Neuronal stem cell (in vitro differentiated cells): Measurements from ENCODE around the gene SLC35G2.
"Not testable (repeated sequence)": the region's sequence is repeated elsewhere in the genome, so short reads cannot be mapped to it uniquely, and the experiment has no call there.

ENCODE experiments used
- DNase-seq: peaks from one replicate; pipeline ENCODE4 v3.0.0-alpha.2; 2013; ENCODE audit warnings: low spot score
- H2AFZ ChIP-seq: one replicate; pipeline ENCODE4 v1.6.1; 2013; ENCODE audit warnings: mild to moderate bottlenecking, low read length, inconsistent platforms
- H2AK5ac ChIP-seq: 2 replicates; pipeline ENCODE4 v1.6.1; 2013; ENCODE audit warnings: low read depth, mild to moderate bottlenecking, inconsistent platforms, low read length, moderate library complexity, mixed read lengths
- H2BK120ac ChIP-seq: 2 replicates; pipeline ENCODE4 v1.6.1; 2013; ENCODE audit warnings: low read depth, mild to moderate bottlenecking, inconsistent platforms, low read length, moderate library complexity, mixed read lengths
- H2BK12ac ChIP-seq: one replicate; pipeline ENCODE4 v1.6.1; 2013; ENCODE audit warnings: low read length, inconsistent platforms
- H2BK15ac ChIP-seq: 2 replicates; pipeline ENCODE4 v1.6.1; 2013; ENCODE audit warnings: mild to moderate bottlenecking, low read length, inconsistent platforms, mixed read lengths
- H2BK5ac ChIP-seq: one replicate; pipeline ENCODE4 v1.6.1; 2013; ENCODE audit warnings: inconsistent platforms, mild to moderate bottlenecking, low read length, moderate library complexity
- H3K14ac ChIP-seq: one replicate; pipeline ENCODE4 v1.6.1; 2013; ENCODE audit warnings: low read length, inconsistent platforms
- H3K18ac ChIP-seq: 2 replicates; pipeline ENCODE4 v1.6.1; 2013; ENCODE audit warnings: low read length, inconsistent platforms
- H3K23ac ChIP-seq: 2 replicates; pipeline ENCODE4 v1.6.1; 2013; ENCODE audit warnings: low read depth, mild to moderate bottlenecking, mixed read lengths, low read length, inconsistent platforms; ENCODE audit not compliant: poor library complexity
- H3K27ac ChIP-seq: replicated peaks from 3 replicates; pipeline ENCODE4 v1.5.1; 2013; ENCODE audit warnings: low read length, inconsistent platforms
- H3K27me3 ChIP-seq, 3 experiments: 2 replicates each; pipeline ENCODE4 v1.6.1; 2013; ENCODE audit warnings: low read length in 3 of 3, mild to moderate bottlenecking in 2 of 3, inconsistent platforms in 1 of 3, low read depth in 1 of 3, mixed read lengths in 1 of 3, moderate library complexity in 1 of 3; ENCODE audit not compliant: control insufficient read depth in 3 of 3, insufficient read depth in 3 of 3
- H3K36me3 ChIP-seq, 2 donors: replicated peaks in 1 of 2; 2 replicates each; pipeline ENCODE4 v1.6.1; 2013; ENCODE audit warnings: low read length in 2 of 2; ENCODE audit not compliant: control insufficient read depth in 2 of 2, insufficient read depth in 2 of 2
- H3K4ac ChIP-seq: 2 replicates; pipeline ENCODE4 v1.6.1; 2013; ENCODE audit warnings: inconsistent platforms, mild to moderate bottlenecking, low read length, moderate library complexity
- H3K4me1 ChIP-seq, 2 donors: 1 replicate in 1 of 2; 2 replicates in 1 of 2; pipeline ENCODE4 v1.6.1; 2013; ENCODE audit warnings: low read length in 2 of 2, low read depth in 1 of 2; ENCODE audit not compliant: control insufficient read depth in 2 of 2, insufficient read depth in 1 of 2
- H3K4me2 ChIP-seq: one replicate; pipeline ENCODE4 v1.6.1; 2013; ENCODE audit warnings: mild to moderate bottlenecking, low read length, inconsistent platforms; ENCODE audit not compliant: insufficient read depth, poor library complexity, severe bottlenecking
- H3K4me3 ChIP-seq, 2 donors: 2 replicates each; pipeline ENCODE4 v1.5.1; 2013; ENCODE audit warnings: low read length in 2 of 2, mild to moderate bottlenecking in 2 of 2, inconsistent platforms in 1 of 2, moderate library complexity in 1 of 2
- H3K79me1 ChIP-seq: one replicate; pipeline ENCODE4 v1.6.1; 2013; ENCODE audit warnings: low read depth, mild to moderate bottlenecking, inconsistent platforms, low read length, moderate library complexity
- H3K9ac ChIP-seq: one replicate; pipeline ENCODE4 v1.6.1; 2013; ENCODE audit warnings: mild to moderate bottlenecking, low read depth, low read length, inconsistent platforms; ENCODE audit not compliant: poor library complexity
- H3K9me3 ChIP-seq, 2 donors: replicated peaks in 1 of 2; 2 replicates each; pipeline versions ENCODE3 to v1.6.1; 2013; ENCODE audit warnings: low read length in 2 of 2, mild to moderate bottlenecking in 2 of 2, inconsistent platforms in 1 of 2, low read depth in 1 of 2, mixed read lengths in 1 of 2, moderate library complexity in 1 of 2; ENCODE audit not compliant: control insufficient read depth in 2 of 2, insufficient read depth in 1 of 2
- H4K8ac ChIP-seq: one replicate; pipeline ENCODE4 v1.6.1; 2013; ENCODE audit warnings: low read depth, mild to moderate bottlenecking, inconsistent platforms, low read length, moderate library complexity
- H4K91ac ChIP-seq: one replicate; pipeline ENCODE4 v1.6.1; 2013; ENCODE audit warnings: low read length, low read depth, mild to moderate bottlenecking, inconsistent platforms; ENCODE audit not compliant: poor library complexity
- WGBS, 2 donors: extraction: QIAGEN DNeasy Blood & Tissue Kit; methylation state at CpG; one replicate each; pipeline ENCODE4 v1.1.7; 2013; ENCODE audit warnings: missing lambda C conversion rate in 2 of 2, mixed read lengths in 1 of 2; ENCODE audit not compliant: insufficient read length in 2 of 2, insufficient replicate concordance in 1 of 2; ENCODE audit errors: extremely low coverage in 2 of 2; 5-methylcytosine and 5-hydroxymethylcytosine counted together

The SLC35G2 gene

GRCh38 chr3:136872258-136872657 is 53.3 kb downstream of the SLC35G2 start:
- not testable (repeated sequence) for H3K9ac ChIP-seq, H3K4me2 ChIP-seq, H2BK5ac ChIP-seq, H4K8ac ChIP-seq, H4K91ac ChIP-seq, DNase-seq, H3K4ac ChIP-seq, H3K4me1 ChIP-seq, H2BK120ac ChIP-seq, H3K14ac ChIP-seq, H2BK12ac ChIP-seq, H3K4me3 ChIP-seq, H3K18ac ChIP-seq, H3K23ac ChIP-seq, H3K79me1 ChIP-seq, H2AK5ac ChIP-seq, H2BK15ac ChIP-seq, H3K27me3 ChIP-seq, H3K27ac ChIP-seq, H2AFZ ChIP-seq
- whole genome bisulfite sequencing, 2 donors = no CpG with 5 or more reads among the region's 3 CpGs
- H3K36me3 ChIP-seq = peaks cover 0 to 49% of the 10 kb centered on the region in 2 donors
- H3K9me3 ChIP-seq = peaks cover 0 to 31% of the 10 kb centered on the region in 2 donors

DNA sequence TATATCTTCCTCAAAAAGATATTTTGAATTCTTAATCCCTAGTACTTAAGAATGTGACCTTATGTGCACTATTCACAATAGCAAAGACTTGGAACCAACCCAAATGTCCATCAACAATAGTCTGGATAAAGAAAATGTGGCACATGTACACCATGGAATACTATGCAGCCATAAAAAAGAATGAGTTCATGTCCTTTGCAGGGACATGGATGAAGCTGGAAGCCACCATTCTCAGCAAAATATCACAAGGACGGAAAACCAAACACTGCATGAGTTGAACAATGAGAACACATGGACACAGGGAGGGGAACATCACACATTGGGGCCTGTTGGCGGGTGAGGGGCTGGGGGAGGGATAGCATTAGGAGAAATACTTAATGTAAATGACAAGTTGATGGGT is 60.6 kb downstream of the SLC35G2 start:
- no CpG with 5 or more reads among the region's 2 CpGs for WGBS, 2 donors
- not testable (repeated sequence) for H3K9ac ChIP-seq, H2BK12ac ChIP-seq, H4K91ac ChIP-seq, H2AK5ac ChIP-seq, H3K4ac ChIP-seq, H3K18ac ChIP-seq, H3K4me3 ChIP-seq, H3K23ac ChIP-seq, H2AFZ ChIP-seq, H3K27ac ChIP-seq, H2BK5ac ChIP-seq, H3K4me2 ChIP-seq, H2BK120ac ChIP-seq, H2BK15ac ChIP-seq, H4K8ac ChIP-seq, H3K27me3 ChIP-seq, DNase-seq, H3K14ac ChIP-seq, H3K79me1 ChIP-seq, H3K4me1 ChIP-seq, H3K36me3 ChIP-seq
- peaks cover 0 to 23% of the 10 kb centered on the region in 2 donors for H3K9me3 ChIP-seq

DNA sequence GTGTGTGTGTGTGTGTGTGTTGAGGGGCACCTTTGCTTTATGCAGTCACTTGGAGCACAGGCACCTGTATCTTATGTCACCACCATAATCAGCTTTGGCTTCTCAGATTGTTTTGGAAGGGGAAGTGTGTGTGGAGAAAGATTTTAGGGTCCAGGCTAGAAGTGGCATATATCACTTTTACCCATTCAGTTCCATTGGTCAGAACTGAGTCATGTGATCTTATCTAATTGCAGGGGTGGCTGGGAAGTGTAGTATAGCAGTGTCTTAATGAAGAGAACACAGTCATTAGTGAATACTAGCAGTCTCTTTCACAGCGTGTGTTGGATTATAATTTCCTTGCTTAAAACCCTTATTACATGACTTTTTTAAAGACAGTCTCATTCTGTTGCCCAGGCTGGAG is 63.6 kb downstream of the SLC35G2 start:
- Histone ChIP-seq H2BK12ac (no peak overlapping the region), H3K36me3 (no peaks in the 10 kb centered on the region), H2AK5ac (no peak overlapping the region), H3K4me3 (no peak overlapping the region), H3K14ac (no peak overlapping the region), H3K4ac (no peak overlapping the region), H4K91ac (no peak overlapping the region), H3K9ac (no peak overlapping the region), H2AFZ (no peak overlapping the region), H2BK120ac (no peak overlapping the region), H3K4me1 (no peaks in the 10 kb centered on the region), H3K79me1 (peaks cover 3% of the 10 kb centered on the region), H2BK15ac (no peak overlapping the region), H3K27me3 (no peaks in the 10 kb centered on the region), H4K8ac (no peak overlapping the region), H3K27ac (no peak overlapping the region), H3K9me3 (peaks cover 0 to 18% of the 10 kb centered on the region in 2 donors), H3K18ac (no peak overlapping the region), H3K23ac (no peak overlapping the region), H3K4me2 (no peak overlapping the region), H2BK5ac (no peak overlapping the region)
- DNase-seq = no peak
- WGBS, 2 donors = no CpG with 5 or more reads among the region's 1 CpG

- no peaks in the 10 kb centered on the region for H3K36me3 ChIP-seq
- H3K9ac ChIP-seq = no peak overlapping the region
- H2BK15ac ChIP-seq = no peak overlapping the region
- WGBS, 2 donors = no CpG with 5 or more reads among the region's 9 CpGs
- H3K14ac ChIP-seq = no peak overlapping the region
- H2BK5ac ChIP-seq = no peak overlapping the region
- no peak overlapping the region for H2AK5ac ChIP-seq
- H2AFZ ChIP-seq = no peak overlapping the region
- peaks cover 0 to 11% of the 10 kb centered on the region in 2 donors for H3K9me3 ChIP-seq
- H3K4me1 ChIP-seq = no peaks in the 10 kb centered on the region
- no peak overlapping the region for H3K27ac ChIP-seq
- no peak for DNase-seq
- no peak overlapping the region for H3K4ac ChIP-seq
- no peak overlapping the region for H4K8ac ChIP-seq
- H3K27me3 ChIP-seq = no peaks in the 10 kb centered on the region
- H3K4me2 ChIP-seq = no peak overlapping the region
- H4K91ac ChIP-seq = no peak overlapping the region
- no peak overlapping the region for H3K18ac ChIP-seq
- H2BK120ac ChIP-seq = no peak overlapping the region
- no peak overlapping the region for H2BK12ac ChIP-seq
- H3K23ac ChIP-seq = no peak overlapping the region
- H3K79me1 ChIP-seq = peaks cover 3% of the 10 kb centered on the region
- no peak overlapping the region for H3K4me3 ChIP-seq
These were observed 65.2 kb downstream of the SLC35G2 start for GRCh38 chr3:136883967-136884720.
